NCI-H1930 (cell line): ENCODE data around the gene CHTF18.
A peak's percentile ranks its signal among the peaks of the same experiment; 100 is the strongest.

Experiments
- DNase-seq, 2 experiments: peaks; one replicate each; lab custom pipeline; 2025; lab: John Stamatoyannopoulos, UW

CHTF18 gene

DNA sequence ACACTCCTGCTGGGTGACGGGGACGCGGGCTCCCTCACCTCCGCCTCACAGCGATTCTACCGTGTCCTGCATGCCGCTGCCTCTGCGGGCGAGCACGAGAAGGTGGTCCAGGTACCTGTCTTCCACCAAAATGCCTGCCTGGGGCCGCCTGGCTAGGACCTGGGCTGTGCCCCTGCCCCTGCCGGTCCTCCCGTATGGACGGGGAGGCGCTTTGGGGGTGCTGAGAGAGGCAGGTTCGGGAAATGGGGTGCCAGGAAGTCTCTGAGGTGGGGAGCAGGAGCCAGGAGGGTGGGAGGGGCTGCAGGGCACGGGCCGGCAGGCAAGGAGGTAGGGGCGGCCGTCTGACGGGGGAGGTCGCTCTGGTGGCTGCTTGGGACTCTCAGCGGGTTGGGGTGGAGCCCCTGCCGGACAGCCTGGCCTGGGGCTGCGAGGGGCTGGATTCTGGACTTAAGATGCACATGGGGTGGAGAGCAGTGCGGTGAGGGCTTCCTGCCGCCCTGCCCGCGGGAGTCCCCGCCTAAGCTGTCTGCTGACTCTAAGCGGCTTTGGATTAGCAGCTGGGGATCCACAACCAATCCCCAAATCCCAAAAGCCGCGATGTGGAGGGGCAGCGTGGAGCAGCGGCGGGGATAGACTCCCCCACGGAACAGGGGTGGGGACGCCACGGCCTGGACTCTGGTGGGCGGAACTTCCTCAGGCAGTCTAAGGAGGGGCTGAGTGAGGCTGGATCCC, 5.8 kb downstream of the CHTF18 start:
- DNase-seq: no peak

DNA sequence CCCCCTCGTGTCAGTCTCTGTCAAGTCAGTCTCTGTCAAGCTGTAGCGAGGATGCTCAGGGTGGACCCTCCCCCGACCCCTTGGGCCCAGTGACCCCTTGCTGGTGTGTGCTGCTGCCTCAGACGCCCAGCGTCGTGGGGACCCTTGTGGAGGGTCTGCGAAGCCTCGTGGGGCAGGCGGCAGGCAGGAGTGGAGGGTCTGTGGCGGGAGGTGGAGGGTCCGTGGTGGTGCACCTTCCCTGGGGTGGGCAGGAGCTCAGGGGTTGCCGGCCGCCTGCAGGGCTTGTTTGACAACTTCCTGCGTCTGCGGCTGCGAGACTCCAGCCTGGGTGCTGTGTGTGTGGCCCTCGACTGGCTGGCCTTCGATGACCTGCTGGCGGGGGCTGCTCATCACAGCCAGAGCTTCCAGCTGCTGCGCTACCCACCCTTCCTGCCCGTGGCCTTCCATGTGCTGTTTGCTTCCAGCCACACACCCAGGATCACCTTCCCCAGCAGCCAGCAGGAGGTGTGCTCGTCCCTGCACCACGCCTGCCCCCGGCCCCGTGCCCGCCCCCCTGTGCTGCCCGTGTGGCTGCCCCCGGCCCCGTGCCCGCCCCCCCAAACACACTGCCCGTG, 6.5 kb downstream of the CHTF18 start:
- no peak for DNase-seq

DNA sequence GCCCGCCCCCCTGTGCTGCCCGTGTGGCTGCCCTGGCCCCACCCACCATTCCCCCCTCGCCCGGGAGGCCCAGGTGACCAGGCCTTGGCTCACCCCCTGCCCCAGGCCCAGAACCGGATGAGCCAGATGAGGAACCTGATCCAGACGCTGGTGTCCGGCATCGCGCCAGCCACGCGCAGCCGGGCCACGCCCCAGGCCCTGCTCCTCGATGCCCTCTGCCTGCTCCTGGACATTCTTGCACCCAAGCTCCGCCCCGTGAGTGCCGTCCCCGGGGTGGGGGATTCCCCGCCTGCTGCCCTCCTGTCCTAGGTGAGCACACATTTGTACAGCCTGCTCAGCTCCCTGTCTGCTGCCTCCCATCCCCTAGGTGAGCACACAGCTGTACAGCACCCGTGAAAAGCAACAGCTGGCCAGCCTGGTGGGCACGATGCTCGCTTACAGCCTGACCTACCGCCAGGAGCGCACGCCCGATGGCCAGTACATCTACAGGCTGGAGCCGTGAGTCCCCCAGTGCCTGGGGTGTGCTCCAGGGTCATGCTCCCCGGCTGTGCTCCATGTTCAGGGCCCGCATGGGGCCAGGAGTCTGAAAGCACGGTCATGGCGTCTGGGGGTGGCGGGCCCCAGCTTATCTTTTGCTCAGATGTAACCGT, 7.3 kb downstream of the CHTF18 start:
- DNase-seq: no peak

DNA sequence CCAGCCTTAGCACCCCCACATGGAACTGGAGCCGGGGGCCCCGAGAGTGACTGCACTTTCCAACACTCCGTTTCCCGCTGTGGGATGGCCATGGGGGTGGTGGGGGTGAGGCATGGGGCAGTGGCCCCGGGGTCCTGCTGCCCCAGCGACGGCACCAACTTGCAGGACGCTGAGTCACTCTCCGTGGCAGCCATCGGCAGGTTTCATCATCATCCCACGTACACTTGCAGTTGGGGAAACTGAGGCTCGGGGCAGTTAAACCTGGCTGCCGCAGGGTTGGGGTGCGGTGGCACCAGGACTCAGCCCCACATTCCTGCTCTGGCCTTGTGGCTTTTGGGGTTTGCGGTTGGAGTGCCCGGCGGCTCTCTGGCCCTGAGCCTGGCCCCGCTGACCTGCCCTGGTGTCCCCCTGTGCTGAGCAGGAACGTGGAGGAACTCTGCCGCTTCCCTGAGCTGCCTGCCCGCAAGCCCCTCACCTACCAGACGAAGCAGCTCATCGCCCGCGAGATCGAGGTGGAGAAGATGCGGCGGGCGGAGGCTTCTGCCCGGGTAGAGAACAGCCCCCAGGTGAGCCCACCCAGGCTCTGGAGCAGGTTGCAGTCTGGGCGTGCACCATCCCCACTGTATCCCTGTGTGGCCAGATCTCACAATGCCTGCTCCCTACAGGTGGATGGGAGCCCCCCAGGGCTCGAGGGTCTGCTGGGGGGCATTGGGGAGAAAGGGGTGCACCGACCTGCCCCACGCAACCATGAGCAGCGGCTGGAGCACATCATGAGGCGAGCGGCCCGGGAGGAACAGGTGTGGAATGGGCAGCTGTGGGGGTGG, 8.1 kb downstream of the CHTF18 start:
- DNase-seq: no peak

DNA sequence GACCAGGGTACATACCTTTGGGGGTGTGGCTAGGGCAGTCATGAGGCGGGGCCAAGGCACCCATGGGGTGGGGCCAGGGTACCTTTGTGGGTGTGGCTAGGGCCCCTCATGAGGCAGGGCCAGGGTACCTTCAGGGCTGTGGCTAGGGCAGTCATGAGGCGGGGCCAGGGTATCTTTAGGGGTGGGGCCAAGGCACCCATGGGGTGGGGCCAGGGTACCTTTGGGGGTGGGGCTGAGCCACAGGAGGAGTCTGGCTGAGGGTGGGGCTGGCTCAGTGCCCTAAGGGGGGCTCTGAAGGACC, 8.7 kb downstream of the CHTF18 start:
- DNase-seq: no peak

DNA sequence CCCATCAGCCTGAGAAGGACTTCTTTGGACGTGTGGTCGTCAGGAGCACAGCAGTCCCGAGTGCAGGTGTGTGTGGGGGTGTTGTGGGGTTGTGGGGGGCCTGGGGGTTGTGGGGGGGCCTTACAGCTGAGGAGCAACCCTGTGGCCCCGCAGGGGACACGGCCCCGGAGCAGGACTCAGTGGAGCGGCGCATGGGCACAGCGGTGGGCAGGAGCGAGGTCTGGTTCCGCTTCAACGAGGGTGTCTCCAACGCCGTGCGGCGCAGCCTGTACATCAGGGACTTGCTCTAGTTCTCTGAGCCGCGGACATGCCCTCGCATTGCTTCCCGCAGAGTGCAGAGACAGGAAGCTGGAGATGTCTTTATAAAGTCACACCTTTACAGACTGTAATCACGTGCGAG, 9.3 kb downstream of the CHTF18 start:
- no peak for DNase-seq

DNA sequence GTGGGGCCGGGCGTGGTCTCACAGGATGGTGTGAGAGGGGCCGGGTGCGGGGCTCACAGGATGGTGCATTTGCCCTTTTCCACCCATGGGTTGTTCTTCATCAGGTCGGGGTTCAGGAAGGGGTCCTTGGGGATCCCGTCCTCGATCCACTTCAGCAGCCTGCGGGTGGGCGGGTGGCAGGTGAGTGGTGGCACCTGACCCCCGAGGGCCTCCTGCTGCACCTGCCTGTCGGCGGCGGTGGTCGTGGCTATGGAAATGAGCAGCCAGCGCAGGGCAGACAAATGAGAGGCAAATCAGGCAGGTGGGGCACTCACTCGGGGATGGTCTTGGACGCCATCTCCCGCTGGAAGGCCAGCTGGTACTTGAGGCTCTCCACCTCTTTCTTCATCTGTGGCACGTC, 10.2 kb downstream of the CHTF18 start:
- DNase-seq: no peak

- DNase-seq: no peak
These were observed 10.9 kb downstream of the CHTF18 start for GRCh38 chr16:799111-799947.

DNA sequence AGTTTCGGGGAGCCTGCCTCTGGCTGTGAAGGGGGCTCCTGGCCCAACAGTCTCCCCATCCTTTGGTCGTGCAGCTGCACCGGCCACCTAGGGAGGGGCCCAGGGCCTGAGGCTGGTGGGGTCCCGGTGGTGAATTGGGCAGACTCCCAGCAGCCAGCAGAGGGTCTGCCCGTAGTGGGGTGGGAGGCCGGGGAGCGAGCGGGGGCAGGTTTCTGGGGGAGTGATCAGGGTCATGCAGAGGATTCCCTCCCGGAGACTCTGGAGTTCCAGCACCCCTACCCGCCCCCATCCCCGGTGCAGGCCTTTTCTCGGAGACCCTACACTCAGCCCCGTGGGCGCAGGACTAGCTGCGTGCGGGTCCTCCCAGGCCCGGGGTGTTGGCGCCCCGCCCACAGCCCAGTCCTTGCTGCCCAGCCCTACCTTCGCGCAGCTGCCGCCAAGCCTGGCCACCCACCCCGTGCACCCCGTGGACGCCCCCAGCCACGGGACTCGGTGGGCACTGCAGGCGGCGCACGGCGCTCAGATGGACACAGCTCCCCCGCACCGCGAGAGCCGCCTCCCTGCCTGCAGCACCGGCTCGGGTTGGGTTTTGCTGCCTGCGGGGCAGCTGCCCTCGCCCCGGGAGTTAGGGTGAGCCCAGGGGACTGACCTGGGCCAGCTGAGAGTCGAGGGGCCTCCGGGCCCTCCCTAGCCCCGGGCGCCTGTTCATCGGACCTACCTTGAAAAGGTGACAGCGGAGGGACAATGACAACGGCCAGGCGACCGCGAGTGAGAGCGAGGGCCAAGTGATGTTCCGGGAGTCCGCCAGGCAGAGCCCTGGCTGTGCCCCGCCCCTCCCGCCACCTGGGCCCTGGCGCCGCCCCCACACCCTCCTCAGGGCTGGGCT, 11.8 kb downstream of the CHTF18 start, which contains the start of gene GNG13:
Gene GNG13, minus strand, starts transcription at position 787 of the 886 bp plus-strand sequence. CDS start 1,657 bp downstream, outside the sequence.
- DNase-seq: no peak

- no peak for DNase-seq
These were observed 12.6 kb downstream of the CHTF18 start for GRCh38 chr16:800834-801511.

DNA sequence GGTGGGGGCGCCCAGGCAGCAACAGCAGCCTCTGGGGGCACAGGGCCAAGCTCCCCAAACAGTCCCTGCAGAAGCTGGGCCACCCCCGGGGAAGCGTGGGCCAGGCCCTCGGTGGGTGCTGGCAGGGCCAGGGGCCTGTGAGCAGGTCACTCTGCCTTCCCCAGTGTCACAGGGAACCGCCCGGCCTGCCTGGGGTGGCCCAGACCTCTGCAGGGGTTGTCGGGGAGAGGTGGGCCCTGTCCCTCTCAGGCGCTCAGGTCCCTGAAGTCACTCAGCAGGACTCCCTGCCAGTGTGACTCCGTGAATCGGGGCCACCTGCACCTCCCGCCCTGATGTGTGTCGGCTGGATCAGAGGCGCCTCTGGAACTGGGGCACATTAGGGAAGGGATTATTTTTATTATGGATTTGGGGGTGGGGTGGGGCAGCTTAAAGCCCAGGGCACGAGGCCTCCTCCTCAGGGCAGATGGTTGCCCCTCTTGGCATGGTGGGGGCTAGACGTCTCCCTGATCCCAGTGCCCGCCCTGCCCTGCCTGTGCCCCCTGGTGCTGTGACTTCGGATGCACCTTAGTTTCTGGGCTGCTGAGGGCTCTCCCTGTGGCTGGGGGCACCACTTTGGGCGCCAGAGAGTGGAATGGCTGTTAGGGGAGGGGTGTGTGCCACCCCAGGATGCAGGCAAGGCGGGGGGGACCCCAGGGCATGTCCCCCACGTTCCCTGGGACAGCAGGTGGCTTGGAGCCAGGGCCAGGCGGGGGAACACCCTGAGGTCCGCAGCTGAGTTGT, 13.4 kb downstream of the CHTF18 start:
- no peak for DNase-seq

DNA sequence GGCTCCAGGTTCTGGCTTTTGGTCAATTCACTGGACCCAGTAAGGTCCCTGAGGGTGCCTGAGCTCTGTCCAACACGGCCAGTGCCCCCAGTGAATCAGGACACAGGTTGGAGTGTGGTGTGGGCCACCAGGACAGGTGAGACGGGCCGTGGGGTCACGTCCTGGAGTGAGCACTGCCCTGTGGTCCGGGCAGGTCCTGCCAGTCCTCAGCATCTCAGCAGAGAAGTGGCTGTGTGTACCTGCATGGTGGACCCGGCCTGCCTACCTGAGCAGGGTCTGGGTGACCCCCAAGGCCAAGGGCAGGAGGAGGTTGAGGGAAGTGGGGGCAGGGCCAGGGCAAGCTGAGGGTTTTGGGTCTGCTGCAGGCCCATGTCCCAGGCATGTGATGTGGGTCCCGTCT, 14.0 kb downstream of the CHTF18 start:
- no peak for DNase-seq

GRCh38 chr16:802914-803753, 14.7 kb downstream of the CHTF18 start:
- no peak for DNase-seq

DNA sequence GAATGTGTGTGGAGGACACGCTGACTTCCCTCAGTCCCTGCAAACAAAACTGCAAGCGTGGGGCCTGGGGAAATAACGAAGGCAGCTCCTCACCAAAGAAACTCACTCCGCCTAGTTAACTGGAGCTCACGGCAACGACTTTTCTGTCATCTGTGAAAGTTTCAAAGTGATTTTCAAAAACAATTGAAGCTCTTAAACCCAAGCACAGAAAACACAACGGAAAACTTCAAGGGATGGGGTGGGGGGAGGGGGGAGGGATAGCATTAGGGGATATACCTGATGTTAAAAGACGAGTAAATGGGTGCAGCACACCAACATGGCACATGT, 15.3 kb downstream of the CHTF18 start:
- DNase-seq: no peak

- no peak for DNase-seq
These were observed 16.0 kb downstream of the CHTF18 start for GRCh38 chr16:804193-805048.

DNA sequence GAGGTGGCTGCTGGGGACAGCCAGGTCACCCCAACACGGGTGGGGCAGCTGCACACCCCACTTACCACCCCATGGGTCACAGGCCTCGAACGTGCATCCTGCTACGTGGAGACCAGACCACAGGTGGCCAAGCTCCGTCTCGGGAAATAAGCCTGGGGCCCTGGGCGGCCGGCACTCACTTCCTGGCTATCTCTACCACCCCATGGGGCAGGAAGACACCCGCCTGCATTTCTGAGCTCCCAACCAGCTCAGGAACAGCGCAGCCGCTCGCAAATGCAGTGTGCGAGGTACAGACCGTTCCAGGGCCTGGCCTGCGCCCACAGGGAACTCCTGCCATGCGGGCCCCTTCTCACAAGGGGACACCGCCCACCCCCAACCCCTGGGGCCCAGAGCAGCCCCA, 17.1 kb downstream of the CHTF18 start:
- DNase-seq: no peak

- DNase-seq: peak; percentile 92 to 96
These were observed 19.1 kb downstream of the CHTF18 start for GRCh38 chr16:807347-808084.
